Ishikawa (cell line): ENCODE measurements around the gene KLHL3.

ENCODE experiments used
- EP300 ChIP-seq: IDR thresholded peaks from 2 replicates; pipeline ENCODE4 v1.6.1; 2012; ENCODE audit warnings: borderline replicate concordance
- MAX ChIP-seq: IDR thresholded peaks from 2 replicates; pipeline ENCODE4 v1.6.1; 2012
- NFIC ChIP-seq: IDR thresholded peaks from 2 replicates; pipeline ENCODE4 v1.6.1; 2012
- RAD21 ChIP-seq: IDR thresholded peaks from 2 replicates; pipeline ENCODE4 v1.6.1; 2012; ENCODE audit warnings: low read depth
- REST ChIP-seq: IDR thresholded peaks from 2 replicates; pipeline ENCODE4 v1.6.1; 2012; ENCODE audit warnings: low read depth, mild to moderate bottlenecking
- TAF1 ChIP-seq: IDR thresholded peaks from 2 replicates; pipeline ENCODE4 v1.6.1; 2012; ENCODE audit warnings: low read depth, mild to moderate bottlenecking
- USF1 ChIP-seq: IDR thresholded peaks from 2 replicates; pipeline ENCODE4 v1.6.1; 2012
- YY1 ChIP-seq: IDR thresholded peaks from 2 replicates; pipeline ENCODE4 v1.6.1; 2012; ENCODE audit warnings: low read depth

GRCh38 chr5:137659209-137659608 is 76.7 kb downstream of the KLHL3 start:
- TF ChIP-seq EP300 (no peak), REST (no peak), TAF1 (no peak), USF1 (no peak), MAX (no peak), YY1 (no peak), NFIC (no peak), RAD21 (no peak)
